ENCODE measurements around the gene MAP4K5.

GRCh38 chr14:50381823-50382287 lies 150.5 kb downstream of the MAP4K5 start:
- no peak for TF ChIP-seq GATA3 (IDR thresholded peaks at IDR 0.05; ENCODE audit: low read depth, low read length)
- TF ChIP-seq GATA2 (IDR thresholded peaks at IDR 0.05; ENCODE audit: low read depth, low read length): no peak

Data from SH-SY5Y (cell line).